GM21367 (cell line): ENCODE results near the gene PANX3.

Experiments
- ATAC-seq: cut with Tn5 transposase; IDR thresholded peaks from one replicate; pipeline ENCODE4 v1.9.1; 2021; ENCODE audit not compliant: unreplicated experiment

The PANX3 gene

DNA sequence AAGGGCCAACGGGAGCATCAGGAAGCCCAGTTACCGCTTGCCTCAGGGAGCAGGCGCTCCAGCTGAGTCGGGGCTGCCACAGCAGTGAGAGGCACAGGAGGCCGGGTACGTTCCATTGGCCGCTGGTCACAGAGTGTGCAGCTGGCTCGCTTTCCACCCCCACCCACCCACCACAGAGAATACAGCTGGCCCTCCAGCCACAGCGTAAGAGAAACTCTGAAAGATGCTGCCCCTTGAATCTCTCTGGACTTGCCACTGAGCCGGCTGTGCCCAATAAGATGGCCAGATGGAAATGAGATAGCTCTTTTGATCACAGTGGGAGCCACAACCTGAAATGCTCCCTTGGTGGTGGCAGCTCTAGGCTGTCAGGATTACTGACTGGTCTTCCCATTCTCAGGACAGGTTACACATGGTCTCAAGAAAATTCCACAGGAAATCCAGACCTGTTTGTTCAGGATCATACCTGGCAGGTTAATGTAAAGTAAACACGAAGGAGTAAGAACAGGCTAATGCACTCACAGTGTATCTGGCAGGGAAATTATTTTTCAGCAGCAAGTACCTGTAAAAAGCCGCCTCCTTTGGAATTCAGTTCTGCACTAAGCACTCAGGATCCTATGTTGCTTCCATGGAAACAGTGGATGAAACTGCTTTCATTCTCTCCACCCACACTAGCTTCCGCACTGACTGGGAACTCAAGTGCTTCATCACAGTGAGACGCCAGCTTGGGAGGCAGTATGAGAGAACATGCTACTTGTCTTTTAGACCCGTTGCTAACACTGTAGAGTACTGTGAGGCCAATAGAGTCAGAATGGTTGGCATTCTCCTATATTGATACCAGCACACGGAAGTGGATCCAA lies 45.8 kb downstream of the PANX3 start:
- ATAC-seq: no peak

- no peak for ATAC-seq
Observed at GRCh38 chr11:124657904-124658303, 46.7 kb downstream of the PANX3 start.

DNA sequence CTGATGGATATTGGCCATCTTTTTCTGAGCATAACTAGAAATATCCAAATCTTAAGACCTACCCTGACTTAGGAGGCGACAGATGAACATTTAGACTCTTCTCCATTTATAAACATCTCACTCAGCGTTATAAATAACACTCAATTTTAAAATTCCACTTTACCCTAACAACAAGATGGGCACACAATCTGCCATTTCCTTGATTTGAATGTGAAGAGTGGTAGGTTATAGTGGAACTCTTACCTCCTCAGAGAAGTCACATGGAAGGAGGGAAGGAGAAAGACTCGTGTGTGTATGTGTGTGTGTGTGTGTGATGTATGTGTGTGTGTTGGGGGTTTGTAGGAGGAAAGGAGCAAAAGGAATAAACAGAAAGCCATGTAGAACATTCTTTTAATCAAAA lies 47.3 kb downstream of the PANX3 start:
- ATAC-seq: no peak

- ATAC-seq: no peak
Observed at GRCh38 chr11:124658986-124659385, 47.8 kb downstream of the PANX3 start.

GRCh38 chr11:124661553-124661952 lies 50.3 kb downstream of the PANX3 start:
- no peak for ATAC-seq

- ATAC-seq: no peak
Observed at GRCh38 chr11:124662106-124662505, 50.9 kb downstream of the PANX3 start.

DNA sequence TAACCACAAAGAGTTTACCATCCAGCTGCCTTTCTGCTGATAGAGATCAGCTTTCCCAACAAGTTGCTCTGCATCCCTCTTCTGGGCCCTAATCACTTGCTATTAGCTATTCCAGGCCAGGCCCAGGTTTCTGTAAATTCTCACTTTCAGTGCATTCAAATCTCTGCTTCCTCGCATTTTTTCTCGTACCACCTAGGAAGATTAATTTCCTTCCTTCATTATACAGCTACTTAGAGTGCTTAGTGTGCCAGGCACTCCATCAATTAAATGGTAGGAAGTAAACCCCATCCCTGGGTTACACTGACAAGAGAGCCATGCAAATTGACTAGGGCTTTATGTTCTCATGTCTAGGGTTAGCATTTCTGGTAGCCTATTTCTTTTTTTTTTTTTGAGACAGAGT lies 52.6 kb downstream of the PANX3 start:
- no peak for ATAC-seq

GRCh38 chr11:124667601-124668000 lies 56.4 kb downstream of the PANX3 start:
- no peak for ATAC-seq

DNA sequence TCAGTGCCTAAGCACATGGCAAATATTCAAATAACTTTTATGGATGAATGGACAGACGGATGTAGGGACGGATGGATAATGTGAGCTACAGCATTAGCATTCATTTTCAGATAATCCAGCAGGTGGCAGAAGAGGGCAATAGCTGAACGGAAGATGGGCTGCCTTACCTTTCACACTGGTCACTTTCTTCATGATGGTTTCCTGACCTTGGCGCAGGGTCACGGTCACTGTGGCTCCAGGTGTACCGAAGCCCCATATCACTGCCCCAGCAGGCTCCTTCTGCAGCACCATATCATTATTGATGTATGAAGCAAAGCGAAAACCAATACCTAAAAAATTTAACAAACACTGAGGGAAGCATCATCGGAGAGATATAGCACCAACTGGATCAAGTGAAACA lies 58.0 kb downstream of the PANX3 start:
- ATAC-seq: no peak
